Ishikawa (cell line): ENCODE data around the gene PSMG3.

Experiments used
- CEBPB ChIP-seq: IDR thresholded peaks from 2 replicates; pipeline ENCODE4 v1.6.1; 2012
- CREB1 ChIP-seq: IDR thresholded peaks from 2 replicates; pipeline ENCODE4 v1.6.1; 2012; ENCODE audit warnings: low read depth
- EGR1 ChIP-seq: IDR thresholded peaks from 2 replicates; pipeline ENCODE4 v1.6.1; 2012
- EP300 ChIP-seq: IDR thresholded peaks from 2 replicates; pipeline ENCODE4 v1.6.1; 2012; ENCODE audit warnings: borderline replicate concordance
- FOXM1 ChIP-seq: IDR thresholded peaks from 2 replicates; pipeline ENCODE4 v1.6.1; 2012; ENCODE audit warnings: low read depth, borderline replicate concordance
- NFIC ChIP-seq: IDR thresholded peaks from 2 replicates; pipeline ENCODE4 v1.6.1; 2012
- RAD21 ChIP-seq: IDR thresholded peaks from 2 replicates; pipeline ENCODE4 v1.6.1; 2012; ENCODE audit warnings: low read depth
- TAF1 ChIP-seq: IDR thresholded peaks from 2 replicates; pipeline ENCODE4 v1.6.1; 2012; ENCODE audit warnings: low read depth, mild to moderate bottlenecking
- TCF12 ChIP-seq: IDR thresholded peaks from 2 replicates; pipeline ENCODE4 v1.6.1; 2012; ENCODE audit warnings: low read depth
- TEAD4 ChIP-seq: IDR thresholded peaks from 2 replicates; pipeline ENCODE4 v1.6.1; 2012
- YY1 ChIP-seq: IDR thresholded peaks from 2 replicates; pipeline ENCODE4 v1.6.1; 2012; ENCODE audit warnings: low read depth
- ZBTB7A ChIP-seq: IDR thresholded peaks from 2 replicates; pipeline ENCODE4 v1.6.1; 2012; ENCODE audit warnings: low read depth
- TF ChIP-seq, protein P1 (sequence below): IDR thresholded peaks from 2 replicates; pipeline ENCODE4 v1.6.1; 2012
- TF ChIP-seq, protein P2 (sequence below): IDR thresholded peaks from 2 replicates; pipeline ENCODE4 v1.6.1; 2012; ENCODE audit warnings: low read depth, mild to moderate bottlenecking
- TF ChIP-seq, protein P3 (sequence below): IDR thresholded peaks from 2 replicates; pipeline ENCODE4 v1.6.1; 2012

Gene PSMG3, protein sequence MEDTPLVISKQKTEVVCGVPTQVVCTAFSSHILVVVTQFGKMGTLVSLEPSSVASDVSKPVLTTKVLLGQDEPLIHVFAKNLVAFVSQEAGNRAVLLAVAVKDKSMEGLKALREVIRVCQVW

DNA sequence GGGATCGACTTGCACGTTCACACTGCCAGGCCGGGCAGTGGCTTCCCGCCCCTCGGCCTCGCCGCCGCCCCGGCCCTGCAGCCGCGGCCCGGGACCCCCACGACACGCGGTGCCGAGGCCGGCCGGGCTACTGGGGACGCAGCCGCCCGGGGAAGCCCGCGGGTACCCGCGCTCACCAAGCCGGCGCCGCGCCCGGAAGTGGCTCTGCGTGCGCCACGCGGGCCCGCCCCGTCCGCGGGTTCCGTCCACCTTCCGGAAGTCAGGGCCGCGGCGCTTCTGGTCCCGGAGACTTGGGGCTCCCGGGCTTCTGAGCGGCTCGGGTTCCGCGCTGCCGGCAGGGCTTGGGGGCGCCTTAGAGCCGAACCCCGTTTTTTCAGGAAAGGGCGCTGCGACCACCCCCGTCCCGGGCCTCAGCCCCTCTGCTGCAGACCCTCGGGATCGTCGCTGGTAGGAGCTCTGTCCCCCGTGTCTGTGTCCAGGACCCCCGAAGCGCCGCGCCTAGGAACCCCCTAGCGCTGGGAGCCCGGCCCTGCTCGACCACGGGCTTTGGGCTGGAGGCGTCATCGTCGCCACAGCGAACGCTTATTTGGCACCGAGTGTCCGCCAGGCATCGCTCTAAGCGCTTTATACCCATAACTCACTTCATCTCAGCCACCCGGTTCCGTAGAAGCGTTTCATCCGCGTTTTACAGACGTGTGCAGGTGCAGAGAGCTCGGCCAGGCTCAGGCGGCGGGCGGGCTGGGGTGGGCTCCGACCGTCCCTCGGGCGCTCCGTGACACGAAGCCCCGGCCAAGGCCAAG lies at the start of gene PSMG3:
TSS of gene PSMG3 (minus strand) at position 200 of the 800 bp plus-strand sequence. CDS start 693 bp downstream, outside the sequence.
- TF ChIP-seq FOXM1 (no peak), CEBPB (no peak), TCF12 (peak; percentile 66; the same call in 1 of the 2 replicates), EP300 (0 out of 2 replicates have a peak, but pooled peaks have one; percentile 28), TAF1 (peak; percentile 92), YY1 (peak; percentile 54), RAD21 (no peak), EGR1 (no peak), TEAD4 (peak; percentile 23; the same call in 1 of the 2 replicates), NFIC (no peak), CREB1 (0 out of 2 replicates have a peak, but pooled peaks have one; percentile 10), ZBTB7A (peak; percentile 87)
- TF ChIP-seq, protein P1, sequence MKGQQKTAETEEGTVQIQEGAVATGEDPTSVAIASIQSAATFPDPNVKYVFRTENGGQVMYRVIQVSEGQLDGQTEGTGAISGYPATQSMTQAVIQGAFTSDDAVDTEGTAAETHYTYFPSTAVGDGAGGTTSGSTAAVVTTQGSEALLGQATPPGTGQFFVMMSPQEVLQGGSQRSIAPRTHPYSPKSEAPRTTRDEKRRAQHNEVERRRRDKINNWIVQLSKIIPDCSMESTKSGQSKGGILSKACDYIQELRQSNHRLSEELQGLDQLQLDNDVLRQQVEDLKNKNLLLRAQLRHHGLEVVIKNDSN, result peak; percentile 36; the same call in 1 of the 2 replicates
- TF ChIP-seq, protein P2, sequence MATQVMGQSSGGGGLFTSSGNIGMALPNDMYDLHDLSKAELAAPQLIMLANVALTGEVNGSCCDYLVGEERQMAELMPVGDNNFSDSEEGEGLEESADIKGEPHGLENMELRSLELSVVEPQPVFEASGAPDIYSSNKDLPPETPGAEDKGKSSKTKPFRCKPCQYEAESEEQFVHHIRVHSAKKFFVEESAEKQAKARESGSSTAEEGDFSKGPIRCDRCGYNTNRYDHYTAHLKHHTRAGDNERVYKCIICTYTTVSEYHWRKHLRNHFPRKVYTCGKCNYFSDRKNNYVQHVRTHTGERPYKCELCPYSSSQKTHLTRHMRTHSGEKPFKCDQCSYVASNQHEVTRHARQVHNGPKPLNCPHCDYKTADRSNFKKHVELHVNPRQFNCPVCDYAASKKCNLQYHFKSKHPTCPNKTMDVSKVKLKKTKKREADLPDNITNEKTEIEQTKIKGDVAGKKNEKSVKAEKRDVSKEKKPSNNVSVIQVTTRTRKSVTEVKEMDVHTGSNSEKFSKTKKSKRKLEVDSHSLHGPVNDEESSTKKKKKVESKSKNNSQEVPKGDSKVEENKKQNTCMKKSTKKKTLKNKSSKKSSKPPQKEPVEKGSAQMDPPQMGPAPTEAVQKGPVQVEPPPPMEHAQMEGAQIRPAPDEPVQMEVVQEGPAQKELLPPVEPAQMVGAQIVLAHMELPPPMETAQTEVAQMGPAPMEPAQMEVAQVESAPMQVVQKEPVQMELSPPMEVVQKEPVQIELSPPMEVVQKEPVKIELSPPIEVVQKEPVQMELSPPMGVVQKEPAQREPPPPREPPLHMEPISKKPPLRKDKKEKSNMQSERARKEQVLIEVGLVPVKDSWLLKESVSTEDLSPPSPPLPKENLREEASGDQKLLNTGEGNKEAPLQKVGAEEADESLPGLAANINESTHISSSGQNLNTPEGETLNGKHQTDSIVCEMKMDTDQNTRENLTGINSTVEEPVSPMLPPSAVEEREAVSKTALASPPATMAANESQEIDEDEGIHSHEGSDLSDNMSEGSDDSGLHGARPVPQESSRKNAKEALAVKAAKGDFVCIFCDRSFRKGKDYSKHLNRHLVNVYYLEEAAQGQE, result no peak
- TF ChIP-seq, protein P3, sequence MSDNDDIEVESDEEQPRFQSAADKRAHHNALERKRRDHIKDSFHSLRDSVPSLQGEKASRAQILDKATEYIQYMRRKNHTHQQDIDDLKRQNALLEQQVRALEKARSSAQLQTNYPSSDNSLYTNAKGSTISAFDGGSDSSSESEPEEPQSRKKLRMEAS, result peak; percentile 34; the same call in 1 of the 2 replicates

DNA sequence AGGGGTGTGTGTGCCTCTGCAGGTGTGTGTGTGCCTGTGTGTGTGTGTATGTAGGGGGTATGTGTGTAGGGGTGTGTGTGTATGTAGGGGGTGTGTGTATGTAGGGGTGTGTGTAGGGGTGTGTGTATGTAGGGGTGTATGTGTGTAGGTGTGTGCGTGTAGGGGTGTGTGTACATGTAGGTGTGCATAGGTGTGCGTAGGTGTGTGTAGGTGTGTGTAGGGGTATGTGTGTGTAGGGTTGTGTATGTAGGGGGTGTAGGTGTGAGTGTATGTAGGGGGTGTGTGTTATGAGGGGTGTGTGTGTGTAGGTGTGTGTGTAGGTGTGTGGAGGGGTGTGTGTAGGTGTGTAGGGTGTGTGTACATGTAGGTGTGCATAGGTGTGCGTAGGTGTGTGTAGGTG lies 48.6 kb upstream of the PSMG3 start:
- no peak for TF ChIP-seq EP300
- no peak for TF ChIP-seq EGR1
- TF ChIP-seq CEBPB, result no peak
- no peak for TF ChIP-seq NFIC
- TF ChIP-seq YY1, result no peak
- no peak for TF ChIP-seq ZBTB7A
- TF ChIP-seq, protein P1, result no peak
- no peak for TF ChIP-seq TAF1
- no peak for TF ChIP-seq CREB1
- no peak for TF ChIP-seq RAD21
- no peak for TF ChIP-seq TEAD4
- TF ChIP-seq, protein P3, result no peak
- TF ChIP-seq TCF12, result no peak

DNA sequence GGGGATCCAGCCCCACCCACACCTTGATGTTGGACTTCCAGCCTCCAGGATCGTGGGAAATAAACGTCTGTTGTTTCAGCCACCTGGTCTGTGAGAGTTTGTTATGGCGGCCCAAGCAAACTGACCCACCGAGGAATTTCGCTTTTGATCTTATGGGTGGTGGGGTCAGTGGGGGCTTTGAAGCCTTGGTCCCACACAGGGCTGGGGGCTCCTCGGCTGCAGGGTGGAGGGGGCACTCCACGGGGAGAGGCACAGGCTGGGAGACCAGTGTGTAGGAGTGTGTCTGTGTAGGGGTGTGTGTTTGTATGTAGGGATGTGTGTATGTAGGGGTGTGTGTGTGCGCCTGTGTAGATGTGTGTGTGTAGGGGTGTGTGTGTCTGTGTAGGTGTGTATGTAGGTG lies 48.1 kb upstream of the PSMG3 start:
- TF ChIP-seq, protein P3, result no peak
- TF ChIP-seq, protein P1, result no peak
- no peak for TF ChIP-seq TCF12
- no peak for TF ChIP-seq EGR1
- no peak for TF ChIP-seq CREB1
- no peak for TF ChIP-seq ZBTB7A
- no peak for TF ChIP-seq NFIC
- TF ChIP-seq FOXM1, result no peak
- TF ChIP-seq TEAD4, result no peak
- TF ChIP-seq EP300, result no peak
- no peak for TF ChIP-seq CEBPB
- TF ChIP-seq, protein P2, result no peak
- TF ChIP-seq RAD21, result no peak
- TF ChIP-seq TAF1, result no peak
- TF ChIP-seq YY1, result no peak

DNA sequence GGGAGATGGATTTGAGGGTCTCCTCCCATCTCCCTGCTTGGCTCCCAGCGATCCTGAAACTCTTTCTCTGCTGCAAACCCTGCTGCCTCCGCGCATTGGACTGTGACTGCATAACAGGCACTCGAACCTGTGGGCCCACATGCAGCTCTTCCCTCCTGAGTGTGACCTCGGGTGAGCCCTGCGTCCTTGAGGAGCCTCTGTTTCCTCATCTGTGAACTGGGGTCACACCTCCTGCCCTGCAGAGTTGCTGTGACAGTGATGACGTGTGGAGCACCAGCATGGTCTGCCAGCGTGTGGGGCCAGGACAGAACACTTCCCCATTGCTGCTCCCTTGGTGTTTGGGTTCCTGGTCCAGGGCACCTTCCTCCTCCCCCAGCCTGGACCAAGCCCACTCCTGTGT lies 46.9 kb upstream of the PSMG3 start:
- TF ChIP-seq CEBPB, result no peak
- TF ChIP-seq FOXM1, result no peak
- no peak for TF ChIP-seq EGR1
- TF ChIP-seq, protein P1, result no peak
- TF ChIP-seq, protein P3, result no peak
- TF ChIP-seq, protein P2, result no peak
- no peak for TF ChIP-seq CREB1
- no peak for TF ChIP-seq NFIC
- TF ChIP-seq RAD21, result no peak
